Endodermal cell (in vitro differentiated cells): ENCODE results near the gene SLC26A11. TPM values are rescaled to one million over a fixed set of nuclear protein-coding genes. Genes with fewer than 3 reads are reported as not detected.

Source experiments
- DNase-seq: peaks from one replicate; pipeline ENCODE4 v3.0.0-alpha.2; 2017
- H3K27ac ChIP-seq: 2 replicates; pipeline ENCODE4 v1.5.1; 2013; ENCODE audit warnings: mild to moderate bottlenecking, low read depth, low read length, moderate library complexity
- H3K27me3 ChIP-seq: 2 replicates; pipeline ENCODE4 v1.6.1; 2013; ENCODE audit warnings: mild to moderate bottlenecking, low read length, moderate library complexity; ENCODE audit not compliant: insufficient read depth, control insufficient read depth, poor library complexity, severe bottlenecking
- H3K36me3 ChIP-seq: 2 replicates; pipeline ENCODE4 v1.7.0; 2013; ENCODE audit warnings: mild to moderate bottlenecking, low read length, moderate library complexity; ENCODE audit not compliant: control insufficient read depth, insufficient read depth
- H3K4me1 ChIP-seq: one replicate; pipeline ENCODE4 v1.7.0; 2013; ENCODE audit warnings: low read length; ENCODE audit not compliant: control insufficient read depth, insufficient read depth
- H3K4me3 ChIP-seq: 2 replicates; pipeline ENCODE4 v1.5.1; 2013; ENCODE audit warnings: mild to moderate bottlenecking, low read length, moderate library complexity
- H3K9ac ChIP-seq: 2 replicates; pipeline ENCODE4 v1.6.1; 2013; ENCODE audit warnings: mild to moderate bottlenecking, low read length, moderate library complexity; ENCODE audit not compliant: poor library complexity, severe bottlenecking; ENCODE audit errors: extremely low read depth
- H3K9me3 ChIP-seq: 2 replicates; pipeline ENCODE4 v1.6.1; 2013; ENCODE audit warnings: mild to moderate bottlenecking, low read length, moderate library complexity; ENCODE audit not compliant: control insufficient read depth
- H3K27ac Mint-ChIP-seq: 2 replicates; pipeline ENCODE4 v1.8.0; 2020; ENCODE audit warnings: mixed read lengths
- H3K27me3 Mint-ChIP-seq: 2 replicates; pipeline ENCODE4 v1.8.0; 2021; ENCODE audit warnings: mild to moderate bottlenecking, mixed read lengths; ENCODE audit not compliant: insufficient read depth
- H3K36me3 Mint-ChIP-seq: 2 replicates; pipeline ENCODE4 v1.8.0; 2020; ENCODE audit warnings: low read depth, mixed read lengths
- H3K4me1 Mint-ChIP-seq: 2 replicates; pipeline ENCODE4 v1.8.0; 2020; ENCODE audit warnings: mixed read lengths
- H3K4me3 Mint-ChIP-seq: 2 replicates; pipeline ENCODE4 v1.8.0; 2020; ENCODE audit warnings: mild to moderate bottlenecking, moderate library complexity, mixed read lengths
- H3K9me3 Mint-ChIP-seq: 2 replicates; pipeline ENCODE4 v1.8.0; 2020; ENCODE audit warnings: mild to moderate bottlenecking, mixed read lengths
- WGBS, 2 experiments: methylation state at CpG; one replicate each; pipeline versions ENCODE4 v1.1.5 to v1.1.7; 2013; ENCODE audit warnings: missing lambda C conversion rate in 2 of 2, mixed read lengths in 1 of 2; ENCODE audit not compliant: insufficient coverage in 1 of 2, insufficient read length in 1 of 2; 5-methylcytosine and 5-hydroxymethylcytosine counted together
- total RNA-seq, 2 donors: library from RNA; stranded (reverse); fragmentation: NEBNext Ultra II Directional in 1 of 2; extraction: Animal tissue kit (Norgen Biotek cat#: 25700) in 1 of 2; gene quantifications; 2 replicates in 1 of 2; 3 replicates in 1 of 2; pipeline ENCODE4 v1.2.1, GENCODE V29; 2021
- TF ChIP-seq, protein P1 (sequence below): fragments of 200-600 bp; sonication (generic); conservative IDR thresholded peaks from 2 replicates; pipeline ENCODE4 v1.5.0; 2021; ENCODE audit warnings: antibody characterized with exemption, mild to moderate bottlenecking

SLC26A11 gene
- total RNA-seq, 2 donors from 2014 or later: 43.7 to 48.2 TPM

DNA sequence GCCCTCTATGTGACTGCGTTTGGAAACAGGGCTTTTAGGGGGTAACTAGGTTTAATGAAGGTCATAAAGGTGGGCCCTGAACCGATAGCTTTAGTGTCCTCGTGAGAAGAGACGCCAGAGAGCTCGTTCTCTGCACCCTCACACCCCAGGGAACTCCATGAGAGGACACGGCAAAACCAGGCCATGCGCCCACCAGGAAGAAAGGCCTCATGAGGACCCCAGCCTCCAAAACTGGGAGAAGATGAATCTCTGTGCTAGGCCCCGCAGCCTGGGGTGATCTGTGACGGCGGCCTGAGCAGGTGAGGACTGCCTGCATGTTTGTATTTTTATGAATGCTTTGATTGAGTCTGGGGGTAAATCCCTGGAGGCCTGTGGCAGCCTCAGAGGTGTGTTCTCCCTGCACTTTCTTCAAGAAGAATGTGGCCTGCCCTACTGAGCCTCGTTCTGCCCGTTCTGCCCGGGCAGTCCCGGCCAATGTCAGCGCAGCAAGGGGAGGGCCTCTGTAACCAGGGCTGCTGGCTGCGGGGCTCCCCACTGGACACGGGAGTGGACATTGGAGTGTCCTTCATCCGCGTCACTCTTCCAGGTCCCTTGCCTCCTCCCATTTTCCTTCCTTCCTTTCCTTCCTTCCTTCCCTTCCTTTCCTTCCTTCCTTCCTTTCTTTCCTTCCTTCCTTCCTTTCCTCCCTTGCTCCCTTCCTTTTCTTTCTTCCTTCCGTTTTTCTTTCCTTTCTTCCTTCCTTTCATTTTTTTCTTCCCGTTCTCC is 33.6 kb downstream of the SLC26A11 start:
- H3K36me3 Mint-ChIP-seq: peaks cover 41% of the 10 kb centered on the region
- H3K27me3 Mint-ChIP-seq: no peaks in the 10 kb centered on the region
- H3K4me1 Mint-ChIP-seq: peaks cover 16% of the 10 kb centered on the region
- WGBS, 2 experiments: 89 to 94% methylated on average over 15 to 21 of the region's 21 CpGs
- no peaks in the 10 kb centered on the region for H3K9me3 ChIP-seq
- TF ChIP-seq, protein P1, sequence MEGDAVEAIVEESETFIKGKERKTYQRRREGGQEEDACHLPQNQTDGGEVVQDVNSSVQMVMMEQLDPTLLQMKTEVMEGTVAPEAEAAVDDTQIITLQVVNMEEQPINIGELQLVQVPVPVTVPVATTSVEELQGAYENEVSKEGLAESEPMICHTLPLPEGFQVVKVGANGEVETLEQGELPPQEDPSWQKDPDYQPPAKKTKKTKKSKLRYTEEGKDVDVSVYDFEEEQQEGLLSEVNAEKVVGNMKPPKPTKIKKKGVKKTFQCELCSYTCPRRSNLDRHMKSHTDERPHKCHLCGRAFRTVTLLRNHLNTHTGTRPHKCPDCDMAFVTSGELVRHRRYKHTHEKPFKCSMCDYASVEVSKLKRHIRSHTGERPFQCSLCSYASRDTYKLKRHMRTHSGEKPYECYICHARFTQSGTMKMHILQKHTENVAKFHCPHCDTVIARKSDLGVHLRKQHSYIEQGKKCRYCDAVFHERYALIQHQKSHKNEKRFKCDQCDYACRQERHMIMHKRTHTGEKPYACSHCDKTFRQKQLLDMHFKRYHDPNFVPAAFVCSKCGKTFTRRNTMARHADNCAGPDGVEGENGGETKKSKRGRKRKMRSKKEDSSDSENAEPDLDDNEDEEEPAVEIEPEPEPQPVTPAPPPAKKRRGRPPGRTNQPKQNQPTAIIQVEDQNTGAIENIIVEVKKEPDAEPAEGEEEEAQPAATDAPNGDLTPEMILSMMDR: no peak
- H3K4me3 Mint-ChIP-seq: no peak overlapping the region
- H3K9me3 Mint-ChIP-seq: no peaks in the 10 kb centered on the region
- H3K27me3 ChIP-seq: no peaks in the 10 kb centered on the region
- peak; percentile 47 for DNase-seq
- H3K4me1 ChIP-seq: peaks cover 6% of the 10 kb centered on the region
- no peak overlapping the region for H3K9ac ChIP-seq
- peaks cover 32% of the 10 kb centered on the region for H3K36me3 ChIP-seq
- H3K4me3 ChIP-seq: no peak overlapping the region
- peak overlapping the region; percentile 58 for H3K27ac Mint-ChIP-seq
- H3K27ac ChIP-seq: no peak overlapping the region

DNA sequence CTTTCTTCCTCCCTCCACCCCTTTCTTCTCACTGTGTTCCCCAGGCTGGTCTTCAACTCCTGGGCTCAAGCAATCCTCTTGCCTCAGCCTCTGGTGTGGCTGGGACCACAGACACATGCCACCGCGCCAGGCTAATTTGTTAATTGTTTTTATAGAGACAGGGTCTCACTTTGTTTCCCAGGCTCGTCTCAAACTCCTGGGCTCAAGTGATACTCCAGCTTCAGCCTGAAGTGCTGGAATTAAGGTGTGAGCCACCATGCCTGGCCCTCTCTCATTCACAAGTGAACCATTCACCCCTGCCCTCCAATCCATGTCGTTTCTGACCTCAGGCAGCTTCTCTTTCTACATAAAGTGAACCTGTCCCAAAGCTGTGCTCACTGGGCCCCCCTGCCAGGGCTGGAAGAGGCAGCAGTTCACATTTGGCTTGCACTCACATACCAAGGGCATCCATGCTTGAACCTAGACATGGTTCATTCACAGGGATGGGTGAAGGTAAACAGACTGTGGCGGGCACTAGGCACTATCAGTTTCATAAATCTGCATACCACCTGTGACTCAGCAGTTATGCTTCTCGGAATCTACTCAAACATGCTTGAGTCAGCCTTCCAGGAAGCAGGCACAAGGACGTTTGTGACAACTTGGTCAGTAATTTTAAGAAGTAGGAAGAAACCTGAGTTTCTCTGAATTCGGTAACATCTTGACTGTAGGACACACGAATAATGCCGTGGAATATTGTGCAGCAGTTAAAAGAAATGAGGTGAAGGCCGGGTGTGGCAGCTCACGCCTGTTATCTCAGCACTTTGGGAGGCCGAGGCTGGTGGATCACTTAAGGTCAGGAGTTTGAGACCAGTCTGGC is 34.4 kb downstream of the SLC26A11 start:
- H3K27ac ChIP-seq: no peak overlapping the region
- Mint-ChIP-seq H3K36me3 (peaks cover 36% of the 10 kb centered on the region), H3K27me3 (no peaks in the 10 kb centered on the region), H3K4me3 (no peak overlapping the region), H3K4me1 (peaks cover 18% of the 10 kb centered on the region), H3K9me3 (no peaks in the 10 kb centered on the region), H3K27ac (peak overlapping the region; percentile 58)
- 91% methylated on average over 12 to 13 of the region's 13 CpGs for WGBS, 2 experiments
- H3K9ac ChIP-seq: no peak overlapping the region
- H3K4me1 ChIP-seq: peaks cover 7% of the 10 kb centered on the region
- no peaks in the 10 kb centered on the region for H3K9me3 ChIP-seq
- no peaks in the 10 kb centered on the region for H3K27me3 ChIP-seq
- H3K36me3 ChIP-seq: peaks cover 24% of the 10 kb centered on the region
- TF ChIP-seq, protein P1: no peak
- no peak overlapping the region for H3K4me3 ChIP-seq
- DNase-seq: peak; percentile 49

DNA sequence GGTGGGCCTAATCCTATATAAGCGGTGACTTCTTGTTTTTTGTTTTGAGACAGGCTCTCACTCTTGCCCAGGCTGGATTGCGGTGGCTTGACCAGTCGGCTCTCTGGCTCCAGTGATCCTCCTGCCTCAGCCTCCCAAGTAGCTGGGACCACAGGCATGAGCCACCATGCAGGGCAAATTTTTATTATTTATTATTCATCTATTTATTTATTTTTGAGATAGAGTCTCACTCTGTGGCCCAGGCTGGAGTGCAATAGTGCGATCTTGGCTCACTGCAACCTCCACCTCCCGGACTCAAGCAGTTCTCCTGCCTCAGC is 35.8 kb downstream of the SLC26A11 start:
- WGBS, 2 experiments: 94 to 100% methylated on average over 5 of the region's 5 CpGs
- no peak overlapping the region for H3K27ac Mint-ChIP-seq
- Histone ChIP-seq H3K9me3 (no peaks in the 10 kb centered on the region), H3K27ac (no peak overlapping the region), H3K4me1 (peaks cover 7% of the 10 kb centered on the region), H3K4me3 (no peak overlapping the region), H3K27me3 (no peaks in the 10 kb centered on the region), H3K9ac (no peak overlapping the region), H3K36me3 (peaks cover 18% of the 10 kb centered on the region)
- H3K27me3 Mint-ChIP-seq: no peaks in the 10 kb centered on the region
- no peak for DNase-seq
- TF ChIP-seq, protein P1: no peak
- no peaks in the 10 kb centered on the region for H3K9me3 Mint-ChIP-seq
- peaks cover 26% of the 10 kb centered on the region for H3K36me3 Mint-ChIP-seq
- H3K4me3 Mint-ChIP-seq: no peak overlapping the region
- peaks cover 20% of the 10 kb centered on the region for H3K4me1 Mint-ChIP-seq
